ENCODE results near the gene PRM3.

DNA sequence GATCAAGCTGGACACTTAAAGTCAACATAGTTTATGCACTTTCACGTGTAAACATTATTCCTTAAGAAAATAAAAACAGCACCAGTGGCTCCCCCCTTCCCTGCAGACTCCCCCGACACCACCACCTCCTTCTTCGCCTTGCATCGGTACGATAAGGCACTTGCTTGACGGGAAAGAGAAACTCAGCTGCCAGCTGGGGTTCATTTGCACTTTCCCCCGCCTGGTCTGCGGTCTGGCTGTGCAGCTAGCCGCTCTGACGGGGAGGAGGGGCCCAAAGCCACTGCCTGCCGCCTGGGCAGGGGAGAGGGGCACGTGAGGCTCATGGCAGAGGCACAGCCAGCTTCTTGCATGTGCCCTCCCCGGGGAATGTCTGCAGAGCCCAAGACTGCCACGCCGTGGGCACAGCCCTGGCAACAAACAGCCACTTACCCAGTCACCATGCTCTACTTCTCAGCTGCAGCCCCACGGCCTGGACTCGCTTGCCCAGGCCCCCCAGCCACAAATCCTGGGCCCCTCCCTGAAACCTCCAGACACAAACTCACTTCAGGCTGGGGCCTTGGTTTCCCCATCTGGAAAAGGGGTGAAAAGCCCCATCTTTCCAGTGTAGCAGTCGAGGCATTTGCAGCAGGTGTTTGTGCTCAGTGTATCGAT lies 24.2 kb upstream of the PRM3 start:
- TF ChIP-seq CTCF (IDR thresholded peaks at IDR 0.05) (no peak), EP300 (IDR thresholded peaks at IDR 0.05) (no peak)

Measured in sigmoid colon (tissue), 4 donors.